Ovary (tissue), 9 donors: ENCODE measurements around the gene MFNG. TPM values are rescaled to one million over a fixed set of nuclear protein-coding genes. Genes with fewer than 3 reads are reported as not detected.

Source experiments
- DNase-seq, 5 donors: peaks; one replicate each; pipeline ENCODE4 v3.0.0-alpha.2; 2019 to 2020
- H3K27ac ChIP-seq, 2 donors: fragments of 200-600 bp; one replicate each; pipeline versions ENCODE4 v1.5.1 to v1.8.0; 2019 to 2022
- H3K27me3 ChIP-seq: fragments of 200-600 bp; one replicate; pipeline ENCODE4 v1.8.0; 2022
- H3K36me3 ChIP-seq: fragments of 200-600 bp; sonication (generic); one replicate; pipeline ENCODE4 v1.5.1; 2019
- H3K4me1 ChIP-seq: one replicate; pipeline ENCODE4 v1.8.1; 2013; ENCODE audit warnings: mild to moderate bottlenecking, moderate library complexity; ENCODE audit not compliant: insufficient read depth
- H3K4me3 ChIP-seq: fragments of 200-600 bp; sonication (generic); one replicate; pipeline ENCODE4 v1.5.1; 2017
- H3K9me3 ChIP-seq, 2 donors: fragments of 200-600 bp in 1 of 2; sonication (generic) in 1 of 2; one replicate each; pipeline versions ENCODE4 v1.5.1 to v1.8.1; 2013 to 2019; ENCODE audit warnings: mild to moderate bottlenecking in 1 of 2, moderate library complexity in 1 of 2
- EP300 ChIP-seq: sonication (generic); formaldehyde crosslinking; IDR thresholded peaks from one replicate; pipeline ENCODE4 v1.6.1; 2017; ENCODE audit warnings: antibody characterized with exemption
- POLR2A ChIP-seq: fragments of 450-650 bp; IDR thresholded peaks from one replicate; pipeline ENCODE4 v1.6.1; 2017; ENCODE audit warnings: antibody characterized with exemption, mild to moderate bottlenecking, moderate library complexity
- WGBS, 3 donors: extraction: QIAGEN DNeasy Blood & Tissue Kit in 1 of 3; methylation state at CpG; one replicate each; pipeline versions ENCODE4 v1.1.5 to v1.1.7; 2013 to 2017; 5-methylcytosine and 5-hydroxymethylcytosine counted together
- intact Hi-C, 4 donors: fragments of 100-400 bp; cut with DNase I; formaldehyde crosslinking; loops; one replicate each; pipeline versions ENCODE4 v1.11.0 to v1.15.1; 2022 to 2023
- polyA plus RNA-seq, 2 donors: library from polyadenylated mRNA; stranded (reverse); fragments of 200-250 nt in 1 of 2; fragments of 350-450 nt in 1 of 2; fragmentation: Illumina TruSeq in 1 of 2; extraction: RNeasy Lipid Tissue Mini Kit (QIAGEN cat#74804) in 1 of 2; gene quantifications; one replicate each; pipeline ENCODE4 v1.2.3, GENCODE V29; 2013 to 2014
- total RNA-seq, 7 donors: library from RNA; depleted of rRNA in 2 of 7; stranded (reverse); fragments of >200 nt in 2 of 7; fragmentation: NEBNext Ultra II Directional in 3 of 7; extraction: Animal tissue kit (Norgen Biotek cat#: 25700) in 3 of 7; gene quantifications; one replicate each; pipeline versions ENCODE4 v1.1.0 to v1.2.4, GENCODE V29; 2016 to 2023
- TF ChIP-seq, protein P1 (sequence below), 3 donors: fragments of 450-650 bp in 2 of 3; fragments of 200-600 bp in 1 of 3; IDR thresholded peaks; one replicate each; pipeline versions ENCODE4 v1.5.1 to v1.8.0; 2016 to 2022; ENCODE audit warnings: antibody characterized with exemption in 3 of 3, mild to moderate bottlenecking in 1 of 3
- donor health status: DM: no; HTN: no; CAD: no; lungs with moderate emphysema.
- donor health status: DM: no; HTN: no; CAD: no.
- donor health status: Bipolar disorder and iron deficiency.
- donor health status: DM: yes; HTN: yes; CAD: no.
- donor health status: DM: no; HTN: no; CAD: no.
- donor health status: DM: yes; HTN: yes; CAD: no.

MFNG gene
- total and polyA plus RNA-seq, 9 donors: 4.4 to 11.1 (median 7.1) TPM

DNA sequence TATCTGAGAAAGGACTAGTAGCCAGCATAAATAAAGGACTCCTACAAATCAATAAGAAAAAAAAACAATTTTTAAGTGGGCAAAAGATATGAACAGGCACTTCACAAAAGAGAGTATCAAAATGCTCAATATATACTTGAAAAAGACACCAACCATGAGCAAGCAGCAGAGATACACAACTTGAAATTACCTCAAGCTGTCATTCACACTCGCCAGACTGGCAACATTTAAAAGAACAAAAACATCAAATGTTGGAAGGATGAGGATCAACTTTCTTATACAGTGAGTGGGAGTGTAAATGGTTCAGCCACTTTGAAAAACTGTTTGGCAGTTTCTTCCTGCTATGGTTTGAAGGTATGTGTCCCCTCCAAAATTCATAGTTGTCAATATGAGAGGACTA, 35.0 kb downstream of the MFNG start:
- Histone ChIP-seq H3K27me3 (no peaks in the 10 kb centered on the region), H3K4me3 (no peak overlapping the region), H3K9me3 (no peaks in the 10 kb centered on the region), H3K36me3 (no peaks in the 10 kb centered on the region), H3K27ac (no peak overlapping the region), H3K4me1 (peaks cover 3% of the 10 kb centered on the region)
- intact Hi-C loops: no loop called here
- WGBS, 3 donors: 51 to 89% (median 54%) methylated on average over 1 of the region's 1 CpG
- no peak for DNase-seq
- TF ChIP-seq, protein P1, sequence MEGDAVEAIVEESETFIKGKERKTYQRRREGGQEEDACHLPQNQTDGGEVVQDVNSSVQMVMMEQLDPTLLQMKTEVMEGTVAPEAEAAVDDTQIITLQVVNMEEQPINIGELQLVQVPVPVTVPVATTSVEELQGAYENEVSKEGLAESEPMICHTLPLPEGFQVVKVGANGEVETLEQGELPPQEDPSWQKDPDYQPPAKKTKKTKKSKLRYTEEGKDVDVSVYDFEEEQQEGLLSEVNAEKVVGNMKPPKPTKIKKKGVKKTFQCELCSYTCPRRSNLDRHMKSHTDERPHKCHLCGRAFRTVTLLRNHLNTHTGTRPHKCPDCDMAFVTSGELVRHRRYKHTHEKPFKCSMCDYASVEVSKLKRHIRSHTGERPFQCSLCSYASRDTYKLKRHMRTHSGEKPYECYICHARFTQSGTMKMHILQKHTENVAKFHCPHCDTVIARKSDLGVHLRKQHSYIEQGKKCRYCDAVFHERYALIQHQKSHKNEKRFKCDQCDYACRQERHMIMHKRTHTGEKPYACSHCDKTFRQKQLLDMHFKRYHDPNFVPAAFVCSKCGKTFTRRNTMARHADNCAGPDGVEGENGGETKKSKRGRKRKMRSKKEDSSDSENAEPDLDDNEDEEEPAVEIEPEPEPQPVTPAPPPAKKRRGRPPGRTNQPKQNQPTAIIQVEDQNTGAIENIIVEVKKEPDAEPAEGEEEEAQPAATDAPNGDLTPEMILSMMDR (IDR thresholded peaks at IDR 0.05): no peak
- TF ChIP-seq POLR2A (no peak), EP300 (no peak)

DNA sequence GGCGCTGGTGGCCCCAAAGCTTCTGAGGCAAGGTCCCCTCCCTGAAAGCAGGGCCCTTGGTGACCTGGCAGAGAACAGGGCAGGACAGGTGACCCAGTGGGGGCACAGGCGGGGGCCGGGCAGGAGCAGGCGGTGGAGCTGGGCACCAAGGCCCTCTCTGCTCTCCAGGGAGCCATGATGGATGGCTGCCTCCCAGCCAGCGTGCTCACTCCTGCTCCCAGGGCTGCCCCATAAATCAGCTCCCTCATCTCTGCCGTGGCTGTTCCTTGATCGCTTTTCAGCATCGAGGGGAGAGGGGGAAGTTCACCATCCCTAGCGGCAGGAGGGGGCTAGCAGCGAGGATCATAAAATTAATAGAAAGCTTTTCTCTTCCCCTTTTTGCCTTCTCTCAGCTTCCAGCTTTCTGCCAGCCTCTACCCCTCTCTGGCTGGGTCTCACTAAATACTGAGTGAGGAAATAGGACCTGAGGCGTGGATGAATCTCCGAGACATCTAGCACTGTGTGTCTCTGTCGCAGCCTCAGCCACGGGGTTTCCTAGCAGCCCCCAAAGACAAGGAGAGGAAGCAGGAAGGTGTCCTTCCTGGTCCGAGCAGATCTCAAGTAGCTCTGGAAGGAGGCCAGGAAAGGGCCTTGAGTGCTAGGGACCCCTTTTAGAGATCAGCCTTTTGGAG, 36.7 kb downstream of the MFNG start:
- Histone ChIP-seq H3K36me3 (no peaks in the 10 kb centered on the region), H3K4me3 (no peak overlapping the region), H3K4me1 (no peaks in the 10 kb centered on the region), H3K9me3 (no peaks in the 10 kb centered on the region), H3K27me3 (no peaks in the 10 kb centered on the region), H3K27ac (no peak overlapping the region)
- WGBS, 3 donors: 38 to 51% (median 50%) methylated on average over 15 of the region's 15 CpGs
- intact Hi-C loops: no loop called here
- no peak for DNase-seq
- TF ChIP-seq POLR2A: no peak
- no peak for TF ChIP-seq EP300
- TF ChIP-seq, protein P1 (IDR thresholded peaks at IDR 0.05): no peak

DNA sequence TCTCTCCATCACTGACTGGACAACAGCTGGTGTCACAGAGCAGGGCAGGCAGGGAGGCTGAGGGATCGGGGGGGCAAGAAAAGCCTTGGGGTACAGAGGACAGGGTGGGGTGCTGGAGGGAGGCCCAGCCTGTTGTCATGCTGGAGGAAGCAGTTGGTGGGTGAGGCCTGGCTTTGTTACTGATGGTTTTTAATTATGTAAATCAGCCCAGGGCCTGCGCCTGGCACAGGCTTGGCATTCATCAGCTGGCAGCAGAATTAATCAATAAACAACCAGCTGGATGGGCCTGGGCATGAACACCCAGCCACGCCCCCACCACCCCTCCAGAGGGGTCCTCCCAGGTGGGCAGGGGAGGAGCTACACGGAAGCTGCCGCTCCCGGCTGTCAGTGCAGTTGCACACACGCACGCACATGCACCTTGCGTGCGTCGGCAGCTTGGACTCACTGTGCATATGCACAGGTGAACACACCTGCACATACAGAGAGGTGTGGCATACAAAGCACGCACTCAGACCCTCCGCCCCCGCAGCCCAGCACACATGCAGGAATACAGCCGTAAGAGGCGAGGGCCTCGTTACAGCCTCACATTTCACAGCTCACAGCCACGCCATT, 37.6 kb downstream of the MFNG start:
- DNase-seq: no peak
- Histone ChIP-seq H3K36me3 (no peaks in the 10 kb centered on the region), H3K27ac (no peak overlapping the region), H3K9me3 (no peaks in the 10 kb centered on the region), H3K4me3 (no peak overlapping the region), H3K4me1 (no peaks in the 10 kb centered on the region), H3K27me3 (no peaks in the 10 kb centered on the region)
- no peak for TF ChIP-seq EP300
- TF ChIP-seq, protein P1 (IDR thresholded peaks at IDR 0.05): no peak
- TF ChIP-seq POLR2A: no peak
- intact Hi-C loops: no loop called here
- 66 to 82% (median 71%) methylated on average over 18 of the region's 18 CpGs for WGBS, 3 donors

- Histone ChIP-seq H3K27ac (no peak overlapping the region), H3K36me3 (no peaks in the 10 kb centered on the region), H3K27me3 (no peaks in the 10 kb centered on the region), H3K4me1 (no peaks in the 10 kb centered on the region), H3K4me3 (no peak overlapping the region), H3K9me3 (peaks cover 0 to 2% of the 10 kb centered on the region in 2 donors)
- TF ChIP-seq EP300: no peak
- TF ChIP-seq POLR2A: no peak
- TF ChIP-seq, protein P1 (IDR thresholded peaks at IDR 0.05): no peak
- 73 to 86% (median 80%) methylated on average over 9 of the region's 9 CpGs for WGBS, 3 donors
- intact Hi-C loops: no loop called here
- no peak for DNase-seq
Measured at GRCh38 chr22:37445501-37445900, 40.7 kb downstream of the MFNG start.
